ENCODE data around the gene ETFA.
A peak's percentile ranks its signal among the peaks of the same experiment; 100 is the strongest.

Gene ETFA

GRCh38 chr15:76195506-76196268 is 115.6 kb downstream of the ETFA start:
- DNase-seq (ENCODE audit: low read depth) = no peak

GRCh38 chr15:76193934-76194333 is 117.3 kb downstream of the ETFA start:
- DNase-seq (ENCODE audit: low read depth) = no peak

- DNase-seq (ENCODE audit: low read depth) = no peak
Observed at GRCh38 chr15:76192715-76193114, 118.6 kb downstream of the ETFA start.

- DNase-seq (ENCODE audit: low read depth) = no peak
Observed at GRCh38 chr15:76191539-76192244, 119.6 kb downstream of the ETFA start.

GRCh38 chr15:76190751-76191538 is 120.3 kb downstream of the ETFA start:
- DNase-seq (ENCODE audit: low read depth) = no peak

GRCh38 chr15:76190070-76190564 is 121.2 kb downstream of the ETFA start:
- DNase-seq (ENCODE audit: low read depth) = no peak

- DNase-seq (ENCODE audit: low read depth) = no peak
Observed at GRCh38 chr15:76189106-76189505, 122.2 kb downstream of the ETFA start.

GRCh38 chr15:76187163-76187562 is 124.1 kb downstream of the ETFA start:
- no peak for DNase-seq (ENCODE audit: low read depth)

- peak; percentile 97 for DNase-seq (ENCODE audit: low read depth)
Observed at GRCh38 chr15:76185716-76186115, 125.6 kb downstream of the ETFA start.

- DNase-seq (ENCODE audit: low read depth) = no peak
Observed at GRCh38 chr15:76184650-76185035, 126.6 kb downstream of the ETFA start.

GRCh38 chr15:76183930-76184649 is 127.2 kb downstream of the ETFA start:
- no peak for DNase-seq (ENCODE audit: low read depth)

- no peak for DNase-seq (ENCODE audit: low read depth)
Observed at GRCh38 chr15:76181705-76182107, 129.6 kb downstream of the ETFA start.

GRCh38 chr15:76180321-76180720 is 130.9 kb downstream of the ETFA start:
- no peak for DNase-seq (ENCODE audit: low read depth)

- DNase-seq (ENCODE audit: low read depth) = no peak
Observed at GRCh38 chr15:76179023-76179422, 132.2 kb downstream of the ETFA start.

GRCh38 chr15:76178296-76179000 is 132.8 kb downstream of the ETFA start:
- DNase-seq (ENCODE audit: low read depth) = no peak

GRCh38 chr15:76177491-76178040 is 133.7 kb downstream of the ETFA start:
- DNase-seq (ENCODE audit: low read depth) = peak; percentile 90

GRCh38 chr15:76176487-76177085 is 134.7 kb downstream of the ETFA start:
- DNase-seq (ENCODE audit: low read depth) = no peak

GRCh38 chr15:76176059-76176458 is 135.2 kb downstream of the ETFA start:
- DNase-seq (ENCODE audit: low read depth) = no peak

GRCh38 chr15:76175442-76175841 is 135.8 kb downstream of the ETFA start:
- DNase-seq (ENCODE audit: low read depth) = no peak

GRCh38 chr15:76174654-76175053 is 136.6 kb downstream of the ETFA start:
- DNase-seq (ENCODE audit: low read depth) = no peak
